H1 (cell line): ENCODE measurements around the gene ZNF135.

Experiments used
- CEBPB ChIP-seq: IDR thresholded peaks from 2 replicates; pipeline ENCODE4 v1.6.1; 2012; ENCODE audit warnings: low read depth, low read length
- HDAC6 ChIP-seq: IDR thresholded peaks from one replicate; pipeline ENCODE4 v1.7.1; 2012; ENCODE audit warnings: low read depth, mild to moderate bottlenecking, inconsistent platforms, low read length, moderate library complexity
- SP1 ChIP-seq: IDR thresholded peaks from 2 replicates; pipeline ENCODE4 v1.6.1; 2011; ENCODE audit warnings: low read depth, low read length
- SP2 ChIP-seq: IDR thresholded peaks from 2 replicates; pipeline ENCODE4 v1.6.1; 2012; ENCODE audit warnings: mild to moderate bottlenecking, low read length, inconsistent platforms
- TAF1 ChIP-seq: IDR thresholded peaks from 2 replicates; pipeline ENCODE4 v1.6.1; 2011; ENCODE audit warnings: mild to moderate bottlenecking, low read depth, low read length
- TF ChIP-seq, protein P1 (sequence below), 3 experiments: IDR thresholded peaks; 1 replicate in 2 of 3; 2 replicates in 1 of 3; pipeline versions ENCODE4 v1.5.1 to v1.6.1; 2011; ENCODE audit warnings: low read length in 3 of 3, mild to moderate bottlenecking in 3 of 3, inconsistent platforms in 2 of 3, low read depth in 1 of 3, moderate library complexity in 1 of 3; ENCODE audit not compliant: insufficient read depth in 1 of 3; ENCODE audit errors: control extremely low read depth in 1 of 3
- TF ChIP-seq, protein P2 (sequence below): IDR thresholded peaks from 2 replicates; pipeline ENCODE4 v1.6.1; 2012; ENCODE audit warnings: inconsistent platforms

DNA sequence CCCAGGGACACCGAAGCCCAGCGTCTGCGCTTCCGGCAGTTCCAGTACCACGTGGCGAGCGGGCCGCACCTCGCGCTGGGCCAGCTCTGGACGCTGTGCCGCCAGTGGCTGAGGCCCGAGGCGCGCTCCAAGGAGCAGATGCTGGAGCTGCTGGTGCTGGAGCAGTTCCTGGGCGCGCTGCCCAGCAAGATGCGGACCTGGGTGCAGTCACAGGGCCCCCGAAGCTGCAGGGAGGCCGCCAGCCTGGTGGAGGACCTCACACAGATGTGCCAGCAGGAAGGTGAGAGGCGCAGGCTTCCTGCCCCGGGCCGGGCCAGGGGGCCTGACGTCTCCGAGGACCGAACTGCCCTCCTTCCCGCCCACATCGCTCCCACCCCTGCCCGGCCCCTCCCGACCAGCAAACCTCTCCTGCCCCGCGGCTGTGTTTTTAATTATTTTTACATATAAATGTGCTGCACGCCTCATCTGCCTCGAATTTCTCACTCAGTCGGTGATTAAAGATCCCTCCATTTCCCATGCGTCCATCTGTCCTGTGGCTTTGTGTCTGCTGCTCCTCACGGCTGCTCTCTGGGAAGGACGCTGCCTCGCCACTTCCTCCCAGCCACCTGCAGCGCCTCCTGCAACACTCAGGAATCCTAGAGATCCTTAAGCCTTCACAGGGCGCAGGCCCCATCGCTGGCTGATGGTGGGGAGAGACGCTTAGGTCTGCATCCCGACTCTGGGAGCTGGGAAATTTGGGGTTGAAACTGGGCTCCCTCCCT, 21.0 kb upstream of the ZNF135 start:
- TF ChIP-seq SP2: no peak
- TF ChIP-seq TAF1: no peak
- TF ChIP-seq SP1: no peak
- no peak for TF ChIP-seq HDAC6
- no peak for TF ChIP-seq CEBPB
- TF ChIP-seq, protein P1, sequence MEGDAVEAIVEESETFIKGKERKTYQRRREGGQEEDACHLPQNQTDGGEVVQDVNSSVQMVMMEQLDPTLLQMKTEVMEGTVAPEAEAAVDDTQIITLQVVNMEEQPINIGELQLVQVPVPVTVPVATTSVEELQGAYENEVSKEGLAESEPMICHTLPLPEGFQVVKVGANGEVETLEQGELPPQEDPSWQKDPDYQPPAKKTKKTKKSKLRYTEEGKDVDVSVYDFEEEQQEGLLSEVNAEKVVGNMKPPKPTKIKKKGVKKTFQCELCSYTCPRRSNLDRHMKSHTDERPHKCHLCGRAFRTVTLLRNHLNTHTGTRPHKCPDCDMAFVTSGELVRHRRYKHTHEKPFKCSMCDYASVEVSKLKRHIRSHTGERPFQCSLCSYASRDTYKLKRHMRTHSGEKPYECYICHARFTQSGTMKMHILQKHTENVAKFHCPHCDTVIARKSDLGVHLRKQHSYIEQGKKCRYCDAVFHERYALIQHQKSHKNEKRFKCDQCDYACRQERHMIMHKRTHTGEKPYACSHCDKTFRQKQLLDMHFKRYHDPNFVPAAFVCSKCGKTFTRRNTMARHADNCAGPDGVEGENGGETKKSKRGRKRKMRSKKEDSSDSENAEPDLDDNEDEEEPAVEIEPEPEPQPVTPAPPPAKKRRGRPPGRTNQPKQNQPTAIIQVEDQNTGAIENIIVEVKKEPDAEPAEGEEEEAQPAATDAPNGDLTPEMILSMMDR (IDR thresholded peaks at IDR 0.05; ENCODE audit: control extremely low read depth in 1 of 3, insufficient read depth in 1 of 3, low read depth in 1 of 3, low read length in 3 of 3): no peak
- TF ChIP-seq, protein P2, sequence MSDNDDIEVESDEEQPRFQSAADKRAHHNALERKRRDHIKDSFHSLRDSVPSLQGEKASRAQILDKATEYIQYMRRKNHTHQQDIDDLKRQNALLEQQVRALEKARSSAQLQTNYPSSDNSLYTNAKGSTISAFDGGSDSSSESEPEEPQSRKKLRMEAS: peak; percentile 79
